ENCODE results near the gene U2AF1L4.

DNA sequence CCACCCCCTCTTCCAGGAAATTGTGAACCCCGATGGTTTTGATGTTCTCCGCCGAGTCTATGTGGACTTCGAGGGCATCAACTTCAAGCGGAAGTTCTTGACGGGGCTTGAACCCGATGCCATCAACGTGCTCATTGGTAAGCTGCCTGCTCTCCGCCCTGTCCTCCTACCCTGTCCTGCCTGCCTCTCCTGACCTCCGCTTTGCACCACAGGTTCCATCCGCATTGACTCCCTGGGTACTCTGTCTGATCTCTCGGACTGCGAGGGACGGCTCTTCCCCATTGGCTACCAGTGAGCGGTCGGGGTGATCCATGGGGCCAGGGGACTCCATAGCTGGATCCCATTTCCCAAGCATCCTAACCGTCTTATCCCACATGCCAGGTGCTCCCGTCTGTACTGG lies 14.9 kb downstream of the U2AF1L4 start:
- TF ChIP-seq, protein P1, sequence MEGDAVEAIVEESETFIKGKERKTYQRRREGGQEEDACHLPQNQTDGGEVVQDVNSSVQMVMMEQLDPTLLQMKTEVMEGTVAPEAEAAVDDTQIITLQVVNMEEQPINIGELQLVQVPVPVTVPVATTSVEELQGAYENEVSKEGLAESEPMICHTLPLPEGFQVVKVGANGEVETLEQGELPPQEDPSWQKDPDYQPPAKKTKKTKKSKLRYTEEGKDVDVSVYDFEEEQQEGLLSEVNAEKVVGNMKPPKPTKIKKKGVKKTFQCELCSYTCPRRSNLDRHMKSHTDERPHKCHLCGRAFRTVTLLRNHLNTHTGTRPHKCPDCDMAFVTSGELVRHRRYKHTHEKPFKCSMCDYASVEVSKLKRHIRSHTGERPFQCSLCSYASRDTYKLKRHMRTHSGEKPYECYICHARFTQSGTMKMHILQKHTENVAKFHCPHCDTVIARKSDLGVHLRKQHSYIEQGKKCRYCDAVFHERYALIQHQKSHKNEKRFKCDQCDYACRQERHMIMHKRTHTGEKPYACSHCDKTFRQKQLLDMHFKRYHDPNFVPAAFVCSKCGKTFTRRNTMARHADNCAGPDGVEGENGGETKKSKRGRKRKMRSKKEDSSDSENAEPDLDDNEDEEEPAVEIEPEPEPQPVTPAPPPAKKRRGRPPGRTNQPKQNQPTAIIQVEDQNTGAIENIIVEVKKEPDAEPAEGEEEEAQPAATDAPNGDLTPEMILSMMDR (IDR thresholded peaks at IDR 0.05), result no peak
- no peak for TF ChIP-seq POLR2A (IDR thresholded peaks at IDR 0.05)
